Psoas muscle (tissue), 8 donors: ENCODE measurements around the gene SF3A1. TPM values are rescaled to one million over a fixed set of nuclear protein-coding genes. Genes with fewer than 3 reads are reported as not detected.
A peak's percentile ranks its signal among the peaks of the same experiment; 100 is the strongest.
"Not testable (repeated sequence)": the region's sequence is repeated elsewhere in the genome, so short reads cannot be mapped to it uniquely, and the experiment has no call there.

ENCODE experiments used
- ATAC-seq, 4 donors: fragments of 200-7000 bp; cut with Tn5 transposase; one replicate each; pipeline ENCODE4 v1.9.1; 2020; ENCODE audit warnings: moderate library complexity in 3 of 4, mild to moderate bottlenecking in 2 of 4
- DNase-seq, 2 donors: peaks; one replicate each; pipeline ENCODE4 v3.0.0-alpha.2; 2020
- H3K27ac ChIP-seq: fragments of 200-600 bp; one replicate; pipeline ENCODE4 v1.8.0; 2022
- H3K27me3 ChIP-seq, 3 donors: fragments of 200-600 bp in 1 of 3; one replicate each; pipeline versions ENCODE4 v1.6.1 to v1.8.0; 2013 to 2022; ENCODE audit warnings: low read length in 2 of 3, mild to moderate bottlenecking in 2 of 3, moderate library complexity in 1 of 3; ENCODE audit not compliant: insufficient read depth in 3 of 3
- H3K36me3 ChIP-seq, 2 donors: fragments of 200-600 bp in 1 of 2; one replicate each; pipeline versions ENCODE4 v1.6.1 to v1.8.0; 2013 to 2022; ENCODE audit warnings: low read depth in 1 of 2, mild to moderate bottlenecking in 1 of 2, moderate library complexity in 1 of 2; ENCODE audit not compliant: insufficient read depth in 1 of 2
- H3K4me1 ChIP-seq: fragments of 200-600 bp; one replicate; pipeline ENCODE4 v1.8.0; 2022
- H3K4me3 ChIP-seq: fragments of 200-600 bp; one replicate; pipeline ENCODE4 v1.8.0; 2022; ENCODE audit warnings: mild to moderate bottlenecking
- H3K9me3 ChIP-seq: fragments of 200-600 bp; one replicate; pipeline ENCODE4 v1.8.0; 2022
- CTCF ChIP-seq: fragments of 200-600 bp; IDR thresholded peaks from one replicate; pipeline ENCODE4 v1.8.0; 2022; ENCODE audit warnings: antibody characterized with exemption
- WGBS, 3 donors: extraction: QIAGEN DNeasy Blood & Tissue Kit; methylation state at CpG; one replicate each; pipeline versions ENCODE4 v1.1.6 to v1.1.7; 2013; 5-methylcytosine and 5-hydroxymethylcytosine counted together
- intact Hi-C, 2 donors: fragments of 100-400 bp; cut with DNase I; formaldehyde crosslinking; loops; one replicate each; pipeline versions ENCODE4 v1.11.0 to v1.14.2; 2022
- polyA plus RNA-seq, 3 donors: library from polyadenylated mRNA; stranded (reverse); fragments of 200-250 nt; gene quantifications; one replicate each; pipeline ENCODE4 v1.2.3, GENCODE V29; 2013
- total RNA-seq, 4 donors: library from RNA; stranded (reverse); fragmentation: NEBNext Ultra II Directional in 2 of 4; extraction: Animal tissue kit (Norgen Biotek cat#: 25700) in 2 of 4; gene quantifications; one replicate each; pipeline versions ENCODE4 v1.2.1 to v1.2.4, GENCODE V29; 2021 to 2023
- donor health status: healthy with polysubstance abuse.
- donor health status: DM: no; HTN: no; CAD: no; lungs with moderate emphysema.
- donor health status: Bipolar disorder and iron deficiency.
- donor health status: healthy.
- donor health status: DM: yes; HTN: yes; CAD: no.
- donor health status: DM: no; HTN: no; CAD: no.
- donor health status: DM: no; HTN: no; CAD: no.
- donor health status: DM: yes; HTN: yes; CAD: no.

The SF3A1 gene
- total and polyA plus RNA-seq, 7 donors = 21.6 to 146 (median 107) TPM

- H3K27ac ChIP-seq = no peak overlapping the region
- TF ChIP-seq CTCF = no peak
- DNase-seq (no peak), ATAC-seq (no peak)
- WGBS, 3 donors = 63 to 68% (median 65%) methylated on average over 5 of the region's 5 CpGs
- peaks cover 0 to 15% (median 2%) of the 10 kb centered on the region in 3 donors for H3K27me3 ChIP-seq
- H3K9me3 ChIP-seq = no peaks in the 10 kb centered on the region
- no peak overlapping the region for H3K4me3 ChIP-seq
- peaks cover 2% of the 10 kb centered on the region for H3K4me1 ChIP-seq
- H3K36me3 ChIP-seq = peaks cover 0 to 3% of the 10 kb centered on the region in 2 donors
- intact Hi-C loops = no loop called here
These were observed 45.5 kb upstream of the SF3A1 start for GRCh38 chr22:30402028-30402765.

- H3K27ac ChIP-seq, H3K36me3 ChIP-seq, ATAC-seq, H3K4me1 ChIP-seq, H3K9me3 ChIP-seq, DNase-seq, intact Hi-C loops, H3K4me3 ChIP-seq: not testable (repeated sequence)
- 94 to 99% (median 96%) methylated on average over 3 of the region's 3 CpGs for WGBS, 3 donors
- H3K27me3 ChIP-seq = peaks cover 0 to 26% (median 2%) of the 10 kb centered on the region in 3 donors
These were observed 44.3 kb upstream of the SF3A1 start for GRCh38 chr22:30401024-30401423.

GRCh38 chr22:30400159-30400558, 43.5 kb upstream of the SF3A1 start:
- no peak for TF ChIP-seq CTCF
- WGBS, 3 donors = 59 to 75% (median 67%) methylated on average over 1 of the region's 1 CpG
- Histone ChIP-seq H3K36me3 (no peaks in the 10 kb centered on the region), H3K9me3 (no peaks in the 10 kb centered on the region), H3K4me3 (no peak overlapping the region), H3K4me1 (peaks cover 9% of the 10 kb centered on the region), H3K27me3 (peaks cover 0 to 34% (median 2%) of the 10 kb centered on the region in 3 donors), H3K27ac (no peak overlapping the region)
- DNase-seq (no peak), ATAC-seq (no peak)
- intact Hi-C loops = no loop called here

GRCh38 chr22:30399718-30400117, 43.0 kb upstream of the SF3A1 start:
- H3K9me3 ChIP-seq = no peaks in the 10 kb centered on the region
- DNase-seq (no peak), ATAC-seq (no peak)
- TF ChIP-seq CTCF = no peak
- no peak overlapping the region for H3K27ac ChIP-seq
- no peak overlapping the region for H3K4me3 ChIP-seq
- WGBS, 3 donors = 77 to 85% (median 82%) methylated on average over 5 of the region's 5 CpGs
- intact Hi-C loops = no loop called here
- no peaks in the 10 kb centered on the region for H3K36me3 ChIP-seq
- peaks cover 0 to 38% (median 2%) of the 10 kb centered on the region in 3 donors for H3K27me3 ChIP-seq
- H3K4me1 ChIP-seq = peaks cover 9% of the 10 kb centered on the region

GRCh38 chr22:30398685-30399680, 42.3 kb upstream of the SF3A1 start:
- 45 to 60% (median 48%) methylated on average over 24 to 25 of the region's 25 CpGs for WGBS, 3 donors
- DNase-seq (no peak), ATAC-seq (peak in 2 of 4 donors; percentile 13 to 17)
- Histone ChIP-seq H3K9me3 (no peaks in the 10 kb centered on the region), H3K36me3 (no peaks in the 10 kb centered on the region), H3K27ac (no peak overlapping the region), H3K27me3 (peaks cover 0 to 42% (median 2%) of the 10 kb centered on the region in 3 donors), H3K4me1 (peaks cover 9% of the 10 kb centered on the region), H3K4me3 (no peak overlapping the region)
- TF ChIP-seq CTCF = no peak
- intact Hi-C loops = no loop called here
